ENCODE data around the gene RFLNA. TPM values are rescaled to one million over a fixed set of nuclear protein-coding genes. Genes with fewer than 3 reads are reported as not detected.

Gene RFLNA
- total and polyA plus RNA-seq, 9 donors = 3.3 to 11.1 (median 7.4) TPM

DNA sequence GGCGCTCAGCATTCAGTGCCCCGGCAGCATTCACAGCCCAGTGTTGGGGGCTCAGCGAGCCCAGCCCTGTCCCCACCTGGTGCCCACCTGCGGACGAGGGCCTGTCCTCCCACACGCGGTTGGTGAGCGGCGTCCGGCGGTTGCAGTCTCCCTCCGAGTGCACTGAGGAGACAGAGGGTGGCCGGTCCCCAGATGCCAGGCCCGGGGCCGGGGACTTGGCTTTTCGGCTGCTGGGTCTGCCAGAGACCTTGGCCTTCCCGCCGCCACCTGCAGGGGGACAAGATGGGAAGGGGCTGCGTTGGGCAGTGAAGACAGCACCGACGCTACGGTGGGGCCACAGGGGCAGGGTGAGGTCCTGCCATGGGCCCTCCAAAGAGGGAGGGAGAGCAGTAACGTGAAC lies 31.2 kb downstream of the RFLNA start:
- no peaks in the 10 kb centered on the region for H3K27me3 ChIP-seq (ENCODE audit: control insufficient read depth, insufficient read depth, low read length)
- peaks cover 81% of the 10 kb centered on the region for H3K36me3 ChIP-seq (ENCODE audit: control insufficient read depth, insufficient read depth, low read length)
- peaks cover 17% of the 10 kb centered on the region for H3K9me3 ChIP-seq (replicated peaks; ENCODE audit: control insufficient read depth, low read depth, low read length)
- H3K27ac ChIP-seq (ENCODE audit: low read length) = no peak overlapping the region
- DNase-seq = no peak
- 86% methylated on average over 23 of the region's 23 CpGs for WGBS (ENCODE audit: insufficient coverage)
- peaks cover 26% of the 10 kb centered on the region for H3K4me1 ChIP-seq (ENCODE audit: control insufficient read depth, insufficient read depth, low read length)
- H3K4me3 ChIP-seq (ENCODE audit: low read length) = no peak overlapping the region

DNA sequence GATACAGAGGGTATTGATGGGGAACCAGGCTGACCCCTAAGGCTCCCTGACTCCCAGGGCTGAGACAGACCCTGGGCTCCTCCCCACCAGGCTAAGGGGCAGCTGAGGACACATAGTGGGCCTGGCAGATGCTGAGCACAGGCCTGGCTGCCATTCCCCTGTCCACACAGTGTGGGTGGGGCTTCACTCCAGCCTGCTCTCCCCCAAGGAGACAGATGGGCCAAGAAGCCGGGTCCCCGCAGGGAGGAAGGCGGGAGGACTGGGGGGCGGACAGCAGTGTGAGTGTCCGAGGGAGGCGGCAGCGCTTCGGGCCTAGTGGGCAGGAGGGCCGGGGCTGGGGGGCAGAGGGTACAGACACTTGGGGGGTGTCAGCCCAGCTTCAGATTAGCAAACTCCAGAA lies 32.0 kb downstream of the RFLNA start:
- no peak overlapping the region for H3K4me3 ChIP-seq (ENCODE audit: low read length)
- peaks cover 17% of the 10 kb centered on the region for H3K9me3 ChIP-seq (replicated peaks; ENCODE audit: control insufficient read depth, low read depth, low read length)
- H3K27me3 ChIP-seq (ENCODE audit: control insufficient read depth, insufficient read depth, low read length) = no peaks in the 10 kb centered on the region
- peak; percentile 41 for DNase-seq
- peaks cover 87% of the 10 kb centered on the region for H3K36me3 ChIP-seq (ENCODE audit: control insufficient read depth, insufficient read depth, low read length)
- WGBS (ENCODE audit: insufficient coverage) = 100% methylated on average over 1 of the region's 9 CpGs
- H3K27ac ChIP-seq (ENCODE audit: low read length) = peak overlapping the region; percentile 37
- peaks cover 26% of the 10 kb centered on the region for H3K4me1 ChIP-seq (ENCODE audit: control insufficient read depth, insufficient read depth, low read length)

DNA sequence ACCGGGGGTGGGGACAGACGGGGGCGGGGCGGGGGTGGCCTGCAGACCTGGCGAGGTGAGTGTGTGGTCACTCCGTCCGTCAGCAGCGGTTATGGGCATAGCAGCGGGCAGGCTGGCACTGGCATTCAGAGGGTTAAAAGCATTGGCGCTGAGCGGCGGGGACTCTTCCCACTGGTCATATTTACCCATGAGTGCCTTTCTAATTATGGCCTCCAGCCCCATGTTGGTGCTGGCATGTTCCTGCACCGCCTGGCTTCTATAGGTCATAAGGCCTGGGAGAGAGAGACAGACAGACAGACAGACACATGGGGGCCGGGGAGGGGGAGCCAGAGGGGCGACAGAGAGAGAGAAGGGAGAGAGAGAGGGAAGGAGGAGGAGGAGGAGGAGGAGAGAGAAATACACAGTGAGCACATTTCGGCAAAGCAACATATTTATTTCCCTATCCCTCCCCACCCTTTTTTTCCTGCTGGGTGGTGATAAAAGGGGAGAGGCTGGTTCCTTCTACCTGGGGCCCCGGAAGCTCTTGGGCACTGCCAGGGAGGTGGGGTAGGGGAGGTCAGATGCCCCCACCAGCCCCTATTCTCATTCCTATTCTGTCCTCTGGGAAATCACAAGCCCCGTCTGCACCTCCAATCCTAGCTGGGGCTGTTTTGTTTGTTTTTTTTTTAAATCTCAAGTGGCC lies 32.6 kb downstream of the RFLNA start:
- 65% methylated on average over 14 of the region's 18 CpGs for WGBS (ENCODE audit: insufficient coverage)
- Histone ChIP-seq H3K9me3 (replicated peaks; ENCODE audit: control insufficient read depth, low read depth, low read length) (peaks cover 17% of the 10 kb centered on the region), H3K36me3 (ENCODE audit: control insufficient read depth, insufficient read depth, low read length) (peaks cover 91% of the 10 kb centered on the region), H3K4me3 (ENCODE audit: low read length) (no peak overlapping the region), H3K4me1 (ENCODE audit: control insufficient read depth, insufficient read depth, low read length) (peaks cover 26% of the 10 kb centered on the region), H3K27ac (ENCODE audit: low read length) (peak overlapping the region; percentile 69), H3K27me3 (ENCODE audit: control insufficient read depth, insufficient read depth, low read length) (no peaks in the 10 kb centered on the region)
- peak; percentile 48 for DNase-seq

DNA sequence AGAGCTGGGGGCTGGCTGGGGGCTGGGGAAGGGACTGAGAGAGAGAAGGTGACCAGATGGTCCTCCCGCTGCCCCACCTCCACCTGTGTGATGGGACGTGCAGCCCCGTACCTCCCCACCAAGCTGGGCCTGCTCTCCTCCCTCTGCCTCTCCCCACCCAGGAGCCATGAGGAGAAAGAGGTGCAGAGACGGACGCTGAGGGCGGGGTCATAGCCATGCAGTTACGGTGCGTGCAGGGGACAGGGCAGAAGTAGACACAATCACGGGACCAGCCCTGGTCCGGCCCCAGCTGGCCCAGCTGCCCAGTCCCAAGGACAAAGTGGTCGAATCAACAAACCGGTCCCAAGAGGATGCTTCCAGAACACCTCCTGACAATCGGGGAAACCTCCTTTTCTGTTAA lies 33.2 kb downstream of the RFLNA start:
- 68% methylated on average over 7 of the region's 13 CpGs for WGBS (ENCODE audit: insufficient coverage)
- peaks cover 93% of the 10 kb centered on the region for H3K36me3 ChIP-seq (ENCODE audit: control insufficient read depth, insufficient read depth, low read length)

DNA sequence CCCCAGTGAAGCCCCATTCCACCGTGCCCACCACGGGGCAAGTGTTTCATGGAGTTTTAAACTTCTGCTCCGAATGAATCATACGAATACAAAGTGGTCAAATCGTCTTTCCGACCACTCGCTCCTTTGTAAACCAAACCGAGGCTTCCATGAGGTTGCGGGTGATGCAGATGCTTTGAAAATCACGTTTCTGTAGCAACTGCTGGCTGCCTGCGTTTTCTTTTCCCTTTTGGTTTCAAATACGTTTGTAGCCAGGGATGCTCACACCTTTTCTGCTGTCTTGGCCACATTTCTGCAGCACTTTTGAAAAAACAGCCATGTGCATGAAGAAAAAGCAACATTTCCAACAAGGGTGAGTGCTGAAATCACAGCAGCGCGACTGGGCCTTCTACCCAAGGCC lies 33.7 kb downstream of the RFLNA start:
- H3K27ac ChIP-seq (ENCODE audit: low read length) = no peak overlapping the region
- no peak overlapping the region for H3K4me3 ChIP-seq (ENCODE audit: low read length)
- WGBS (ENCODE audit: insufficient coverage) = 60% methylated on average over 14 of the region's 14 CpGs
- peaks cover 93% of the 10 kb centered on the region for H3K36me3 ChIP-seq (ENCODE audit: control insufficient read depth, insufficient read depth, low read length)
- peaks cover 26% of the 10 kb centered on the region for H3K4me1 ChIP-seq (ENCODE audit: control insufficient read depth, insufficient read depth, low read length)
- H3K27me3 ChIP-seq (ENCODE audit: control insufficient read depth, insufficient read depth, low read length) = no peaks in the 10 kb centered on the region
- H3K9me3 ChIP-seq (replicated peaks; ENCODE audit: control insufficient read depth, low read depth, low read length) = peaks cover 11% of the 10 kb centered on the region
- no peak for DNase-seq

More for the DNA sequence above, 33.2 kb downstream of the RFLNA start:
- Histone ChIP-seq H3K4me1 (ENCODE audit: control insufficient read depth, insufficient read depth, low read length) (peaks cover 26% of the 10 kb centered on the region), H3K9me3 (replicated peaks; ENCODE audit: control insufficient read depth, low read depth, low read length) (peaks cover 14% of the 10 kb centered on the region), H3K4me3 (ENCODE audit: low read length) (no peak overlapping the region), H3K27ac (ENCODE audit: low read length) (no peak overlapping the region), H3K27me3 (ENCODE audit: control insufficient read depth, insufficient read depth, low read length) (no peaks in the 10 kb centered on the region)
- DNase-seq = no peak

DNA sequence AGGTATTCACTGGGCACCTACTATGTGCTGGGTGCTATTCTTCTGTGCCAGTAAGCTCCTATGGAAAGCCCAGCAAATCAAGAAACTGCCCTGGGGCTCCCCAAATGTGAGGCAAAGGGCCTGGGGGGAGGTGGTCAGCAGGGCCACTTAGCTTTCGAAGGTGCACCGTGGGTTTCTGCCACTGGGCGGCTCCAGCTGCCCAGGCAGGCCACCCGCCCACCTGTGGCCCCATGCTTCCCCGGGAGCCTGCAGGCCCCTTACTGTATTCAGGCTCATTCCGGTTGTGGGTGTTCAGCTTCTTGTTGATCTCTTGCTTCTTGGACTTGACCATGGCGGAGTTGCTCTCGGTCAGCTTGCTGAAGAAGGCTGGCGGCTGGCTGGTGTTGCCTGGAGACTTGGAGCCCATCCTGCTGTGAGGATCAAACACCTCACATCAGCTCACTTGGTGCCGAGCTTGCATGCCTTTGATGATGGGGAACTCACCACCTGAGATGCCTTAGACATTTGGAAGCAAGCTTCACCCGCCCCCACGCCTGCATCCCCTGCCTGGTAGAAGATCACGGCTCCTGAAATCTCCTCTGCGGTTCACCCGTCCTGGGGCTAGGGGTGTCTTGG lies 37.3 kb downstream of the RFLNA start:
- Histone ChIP-seq H3K9me3 (replicated peaks; ENCODE audit: control insufficient read depth, low read depth, low read length) (no peaks in the 10 kb centered on the region), H3K27me3 (ENCODE audit: control insufficient read depth, insufficient read depth, low read length) (no peaks in the 10 kb centered on the region), H3K36me3 (ENCODE audit: control insufficient read depth, insufficient read depth, low read length) (peaks cover 94% of the 10 kb centered on the region), H3K27ac (ENCODE audit: low read length) (no peak overlapping the region), H3K4me3 (ENCODE audit: low read length) (no peak overlapping the region), H3K4me1 (ENCODE audit: control insufficient read depth, insufficient read depth, low read length) (peaks cover 16% of the 10 kb centered on the region)
- no peak for DNase-seq
- 88% methylated on average over 14 of the region's 15 CpGs for WGBS (ENCODE audit: insufficient coverage)

DNA sequence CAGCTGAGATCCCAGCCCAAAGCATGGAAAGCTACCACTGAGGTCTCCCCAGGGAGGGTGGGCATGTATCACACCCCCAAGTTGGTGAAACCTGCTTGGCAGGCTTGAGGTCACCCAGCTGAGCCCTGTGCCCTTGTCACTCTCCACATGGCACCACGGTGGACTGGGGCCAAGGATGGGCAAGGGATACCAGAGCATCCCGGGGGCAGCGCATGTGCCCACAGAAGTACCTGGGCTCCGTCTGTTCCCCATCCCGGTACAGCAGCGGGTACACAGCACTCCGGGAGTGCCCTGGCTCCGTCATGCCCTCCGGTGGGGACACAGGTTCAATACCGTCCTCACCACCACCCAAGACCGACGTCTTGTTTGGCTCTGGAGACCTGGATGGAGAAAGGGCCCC lies 38.0 kb downstream of the RFLNA start:
- H3K4me1 ChIP-seq (ENCODE audit: control insufficient read depth, insufficient read depth, low read length) = peaks cover 9% of the 10 kb centered on the region
- no peak overlapping the region for H3K4me3 ChIP-seq (ENCODE audit: low read length)
- no peaks in the 10 kb centered on the region for H3K27me3 ChIP-seq (ENCODE audit: control insufficient read depth, insufficient read depth, low read length)
- peaks cover 95% of the 10 kb centered on the region for H3K36me3 ChIP-seq (ENCODE audit: control insufficient read depth, insufficient read depth, low read length)
- no peak for DNase-seq
- WGBS (ENCODE audit: insufficient coverage) = 98% methylated on average over 9 of the region's 12 CpGs
- no peaks in the 10 kb centered on the region for H3K9me3 ChIP-seq (replicated peaks; ENCODE audit: control insufficient read depth, low read depth, low read length)
- no peak overlapping the region for H3K27ac ChIP-seq (ENCODE audit: low read length)

DNA sequence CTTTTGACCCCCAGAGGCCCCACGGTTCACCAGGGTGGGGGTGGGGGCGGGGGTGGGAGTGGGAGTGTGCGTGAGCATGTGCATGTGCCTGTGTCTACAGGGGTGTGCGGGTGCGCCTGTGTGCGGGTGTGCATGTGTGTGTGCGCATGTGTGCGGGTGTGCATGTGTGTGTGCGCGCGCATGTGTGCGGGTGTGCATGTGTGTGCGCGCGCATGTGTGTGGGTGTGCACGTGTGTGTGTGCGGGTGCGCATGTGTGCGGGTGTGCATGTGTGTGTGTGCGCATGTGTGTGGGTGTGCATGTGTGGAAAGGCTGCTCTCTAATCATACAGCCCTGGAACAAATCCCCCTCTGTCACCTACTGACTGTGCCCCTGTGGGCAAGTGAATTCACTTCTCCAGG lies 38.8 kb downstream of the RFLNA start:
- Histone ChIP-seq H3K36me3 (ENCODE audit: control insufficient read depth, insufficient read depth, low read length) (peaks cover 94% of the 10 kb centered on the region), H3K4me1 (ENCODE audit: control insufficient read depth, insufficient read depth, low read length) (peaks cover 1% of the 10 kb centered on the region), H3K27me3 (ENCODE audit: control insufficient read depth, insufficient read depth, low read length) (no peaks in the 10 kb centered on the region), H3K27ac (ENCODE audit: low read length) (no peak overlapping the region), H3K9me3 (replicated peaks; ENCODE audit: control insufficient read depth, low read depth, low read length) (no peaks in the 10 kb centered on the region), H3K4me3 (ENCODE audit: low read length) (no peak overlapping the region)
- 90% methylated on average over 4 of the region's 20 CpGs for WGBS (ENCODE audit: insufficient coverage)
- no peak for DNase-seq

DNA sequence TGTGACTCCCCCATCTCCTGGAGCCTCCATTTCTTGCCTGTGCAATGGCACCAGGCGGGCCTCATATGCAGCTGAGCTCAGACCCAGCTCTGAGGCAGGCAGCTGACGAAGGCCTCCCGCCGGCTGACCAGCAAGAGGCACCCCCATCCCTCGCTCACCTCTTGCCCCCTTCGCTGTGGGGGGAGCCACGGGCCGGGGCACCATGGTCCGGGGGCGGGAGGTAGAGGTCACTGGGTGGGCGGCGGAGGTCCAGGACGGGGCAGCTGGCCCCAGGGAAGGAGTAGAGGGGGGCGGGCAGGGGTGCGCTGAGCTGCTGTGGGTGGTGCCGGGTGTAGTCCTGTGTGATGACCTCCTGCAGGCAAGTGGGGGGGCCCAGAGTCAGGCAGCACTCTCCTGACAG lies 39.4 kb downstream of the RFLNA start:
- H3K4me1 ChIP-seq (ENCODE audit: control insufficient read depth, insufficient read depth, low read length) = no peaks in the 10 kb centered on the region
- no peaks in the 10 kb centered on the region for H3K9me3 ChIP-seq (replicated peaks; ENCODE audit: control insufficient read depth, low read depth, low read length)
- DNase-seq = no peak
- WGBS (ENCODE audit: insufficient coverage) = 91% methylated on average over 14 of the region's 16 CpGs
- H3K4me3 ChIP-seq (ENCODE audit: low read length) = no peak overlapping the region
- no peaks in the 10 kb centered on the region for H3K27me3 ChIP-seq (ENCODE audit: control insufficient read depth, insufficient read depth, low read length)
- H3K36me3 ChIP-seq (ENCODE audit: control insufficient read depth, insufficient read depth, low read length) = peaks cover 89% of the 10 kb centered on the region
- H3K27ac ChIP-seq (ENCODE audit: low read length) = no peak overlapping the region

DNA sequence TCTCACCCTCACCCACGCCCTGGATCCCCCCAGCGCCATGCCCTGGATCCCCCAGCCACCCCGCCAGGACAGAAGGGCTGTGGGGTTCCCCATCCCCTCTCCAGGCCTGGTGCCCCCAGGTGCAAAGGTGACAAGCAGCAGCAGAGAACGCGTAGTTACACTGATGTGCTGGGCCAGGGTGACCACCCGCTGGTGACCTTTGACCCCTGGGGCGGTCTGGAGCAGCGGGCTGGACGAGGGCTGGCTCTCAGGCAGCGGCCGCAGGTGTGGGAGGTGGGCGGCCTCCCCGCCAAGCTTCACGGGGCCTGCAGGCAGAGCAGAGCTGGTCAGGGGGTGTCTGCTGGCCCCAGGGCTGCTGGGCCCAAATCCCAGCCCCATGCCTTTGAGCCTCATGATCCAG lies 40.1 kb downstream of the RFLNA start:
- no peak overlapping the region for H3K27ac ChIP-seq (ENCODE audit: low read length)
- H3K36me3 ChIP-seq (ENCODE audit: control insufficient read depth, insufficient read depth, low read length) = peaks cover 86% of the 10 kb centered on the region
- no peaks in the 10 kb centered on the region for H3K27me3 ChIP-seq (ENCODE audit: control insufficient read depth, insufficient read depth, low read length)
- WGBS (ENCODE audit: insufficient coverage) = 66% methylated on average over 13 of the region's 14 CpGs
- H3K9me3 ChIP-seq (replicated peaks; ENCODE audit: control insufficient read depth, low read depth, low read length) = no peaks in the 10 kb centered on the region
- H3K4me3 ChIP-seq (ENCODE audit: low read length) = no peak overlapping the region
- no peak for DNase-seq
- no peaks in the 10 kb centered on the region for H3K4me1 ChIP-seq (ENCODE audit: control insufficient read depth, insufficient read depth, low read length)
